Astrocyte of the cerebellum (primary cell): ENCODE measurements around the gene SCAPER.

Experiments used
- DNase-seq: peaks from one replicate; pipeline ENCODE4 v3.0.0-alpha.2; 2011; ENCODE audit warnings: low read depth
- H3K4me3 ChIP-seq: 2 replicates; pipeline ENCODE4 v1.5.1; 2011; ENCODE audit warnings: mild to moderate bottlenecking, low read depth, low read length, moderate library complexity
- CTCF ChIP-seq: IDR thresholded peaks from 2 replicates; pipeline ENCODE4 v1.5.1; 2012; ENCODE audit warnings: low read length, low read depth, moderate library complexity, mild to moderate bottlenecking; ENCODE audit errors: missing control alignments
- in situ Hi-C: cut with HindIII; loops from 2 replicates; pipeline ENCODE4 v1.10.0; 2017; ENCODE audit warnings: low sequenced_read_pairs

SCAPER gene

GRCh38 chr15:76625267-76625666 lies 279.9 kb downstream of the SCAPER start:
- H3K4me3 ChIP-seq = no peak overlapping the region
- in situ Hi-C loops = no loop called here
- TF ChIP-seq CTCF = no peak
- DNase-seq = no peak

- no peak for TF ChIP-seq CTCF
- no peak for DNase-seq
- in situ Hi-C loops = no loop called here
- no peak overlapping the region for H3K4me3 ChIP-seq
Observed at GRCh38 chr15:76614725-76615124, 290.4 kb downstream of the SCAPER start.

- TF ChIP-seq CTCF = no peak
- in situ Hi-C loops = no loop called here
- DNase-seq = no peak
- no peak overlapping the region for H3K4me3 ChIP-seq
Observed at GRCh38 chr15:76588811-76589747, 316.1 kb downstream of the SCAPER start.

DNA sequence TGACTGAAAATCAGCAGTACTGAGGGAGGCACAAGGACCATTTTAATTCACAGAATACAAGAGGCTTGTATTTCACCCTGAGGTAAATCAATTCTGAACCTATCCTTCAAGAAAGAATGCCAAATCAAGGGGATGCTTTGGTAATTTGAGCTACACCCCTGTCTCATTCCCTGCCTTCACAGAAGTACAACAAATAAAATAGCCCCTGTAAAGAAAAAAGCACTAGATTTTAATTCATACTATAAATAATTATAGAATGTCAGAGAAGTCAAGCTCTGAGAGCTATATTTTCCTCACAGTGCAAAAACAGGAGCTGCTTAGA lies 319.6 kb downstream of the SCAPER start:
- DNase-seq = no peak
- in situ Hi-C loops = no loop called here
- no peak for TF ChIP-seq CTCF
- no peak overlapping the region for H3K4me3 ChIP-seq

GRCh38 chr15:76584868-76585575 lies 320.1 kb downstream of the SCAPER start:
- in situ Hi-C loops = no loop called here
- TF ChIP-seq CTCF = no peak
- no peak for DNase-seq
- H3K4me3 ChIP-seq = no peak overlapping the region

- DNase-seq = no peak
- in situ Hi-C loops = no loop called here
- no peak overlapping the region for H3K4me3 ChIP-seq
- no peak for TF ChIP-seq CTCF
Observed at GRCh38 chr15:76582550-76582949, 322.6 kb downstream of the SCAPER start.
